NCI-H748 treated with DMSO at 0.1 percent for 48 hours (cell line): Measurements from ENCODE around the gene FOXC2.
A peak's percentile ranks its signal among the peaks of the same experiment; 100 is the strongest.

ENCODE experiments used
- DNase-seq: peaks from one replicate; lab custom pipeline; 2025; lab: John Stamatoyannopoulos, UW

The FOXC2 gene

GRCh38 chr16:86573646-86574508 is 7.2 kb downstream of the FOXC2 start:
- DNase-seq, result no peak

- no peak for DNase-seq
Measured at GRCh38 chr16:86574646-86575045, 8.0 kb downstream of the FOXC2 start.

- no peak for DNase-seq
Measured at GRCh38 chr16:86575095-86575685, 8.6 kb downstream of the FOXC2 start.

- DNase-seq, result peak; percentile 36
Measured at GRCh38 chr16:86575754-86576557, 9.3 kb downstream of the FOXC2 start.

GRCh38 chr16:86576591-86577313 is 10.1 kb downstream of the FOXC2 start:
- DNase-seq, result no peak

- DNase-seq, result no peak
Measured at GRCh38 chr16:86577314-86577971, 10.8 kb downstream of the FOXC2 start.

- DNase-seq, result no peak
Measured at GRCh38 chr16:86578061-86578599, 11.5 kb downstream of the FOXC2 start, which contains the start of gene FOXL1. Gene FOXL1, plus strand, starts transcription at chr16:86578549. Its CDS starts 175 bp downstream, at chr16:86578724.

- no peak for DNase-seq
Measured at GRCh38 chr16:86578611-86579267, 12.1 kb downstream of the FOXC2 start.

- no peak for DNase-seq
Measured at GRCh38 chr16:86579268-86580062, 12.8 kb downstream of the FOXC2 start.

GRCh38 chr16:86580063-86580790 is 13.6 kb downstream of the FOXC2 start:
- no peak for DNase-seq

GRCh38 chr16:86580791-86581170 is 14.2 kb downstream of the FOXC2 start:
- no peak for DNase-seq

GRCh38 chr16:86581458-86581857 is 14.8 kb downstream of the FOXC2 start:
- DNase-seq, result no peak

GRCh38 chr16:86584071-86584685 is 17.5 kb downstream of the FOXC2 start:
- no peak for DNase-seq

- DNase-seq, result no peak
Measured at GRCh38 chr16:86584726-86585721, 18.4 kb downstream of the FOXC2 start.

- no peak for DNase-seq
Measured at GRCh38 chr16:86585821-86586611, 19.4 kb downstream of the FOXC2 start.

GRCh38 chr16:86587487-86587886 is 20.9 kb downstream of the FOXC2 start:
- no peak for DNase-seq
